22Rv1 (cell line): ENCODE results near the gene TSPAN10.

ENCODE experiments used
- ZFX ChIP-seq: fragments of 450-650 bp; IDR thresholded peaks from 2 replicates; pipeline ENCODE4 v1.6.1; 2017; ENCODE audit warnings: antibody characterized with exemption, borderline replicate concordance
- TF ChIP-seq, protein P1 (sequence below): fragments of 450-650 bp; IDR thresholded peaks from 2 replicates; pipeline ENCODE4 v1.5.1; 2017; ENCODE audit warnings: mild to moderate bottlenecking

- TF ChIP-seq, protein P1, sequence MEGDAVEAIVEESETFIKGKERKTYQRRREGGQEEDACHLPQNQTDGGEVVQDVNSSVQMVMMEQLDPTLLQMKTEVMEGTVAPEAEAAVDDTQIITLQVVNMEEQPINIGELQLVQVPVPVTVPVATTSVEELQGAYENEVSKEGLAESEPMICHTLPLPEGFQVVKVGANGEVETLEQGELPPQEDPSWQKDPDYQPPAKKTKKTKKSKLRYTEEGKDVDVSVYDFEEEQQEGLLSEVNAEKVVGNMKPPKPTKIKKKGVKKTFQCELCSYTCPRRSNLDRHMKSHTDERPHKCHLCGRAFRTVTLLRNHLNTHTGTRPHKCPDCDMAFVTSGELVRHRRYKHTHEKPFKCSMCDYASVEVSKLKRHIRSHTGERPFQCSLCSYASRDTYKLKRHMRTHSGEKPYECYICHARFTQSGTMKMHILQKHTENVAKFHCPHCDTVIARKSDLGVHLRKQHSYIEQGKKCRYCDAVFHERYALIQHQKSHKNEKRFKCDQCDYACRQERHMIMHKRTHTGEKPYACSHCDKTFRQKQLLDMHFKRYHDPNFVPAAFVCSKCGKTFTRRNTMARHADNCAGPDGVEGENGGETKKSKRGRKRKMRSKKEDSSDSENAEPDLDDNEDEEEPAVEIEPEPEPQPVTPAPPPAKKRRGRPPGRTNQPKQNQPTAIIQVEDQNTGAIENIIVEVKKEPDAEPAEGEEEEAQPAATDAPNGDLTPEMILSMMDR: no peak
- no peak for TF ChIP-seq ZFX
Observed at GRCh38 chr17:81666342-81667191, 29.6 kb downstream of the TSPAN10 start, which contains the start of the genes CCDC137 and OXLD1.
